GM21619 (cell line): ENCODE data around the gene FRRS1.

Experiments
- ATAC-seq: cut with Tn5 transposase; IDR thresholded peaks from one replicate; pipeline ENCODE4 v1.9.1; 2021; ENCODE audit not compliant: unreplicated experiment

Gene FRRS1

DNA sequence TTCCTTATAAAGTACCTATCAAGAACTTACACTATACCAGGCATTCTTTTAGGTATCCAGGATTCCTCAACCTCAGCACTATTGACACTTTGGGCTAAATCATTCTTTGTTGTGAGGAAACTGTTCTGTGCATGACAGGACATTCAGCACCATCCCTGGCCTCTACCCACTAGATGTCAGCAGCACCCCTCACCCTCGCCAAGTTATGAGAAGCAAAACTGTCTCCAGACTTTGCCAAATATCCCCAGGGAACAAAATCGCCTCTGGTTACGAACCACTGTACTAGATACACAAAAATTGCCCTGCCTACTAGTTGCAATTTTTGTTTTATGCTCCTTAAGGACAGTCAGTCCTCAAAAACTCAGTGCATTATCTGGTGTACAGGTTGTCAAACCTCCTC is 84.9 kb downstream of the FRRS1 start:
- no peak for ATAC-seq

DNA sequence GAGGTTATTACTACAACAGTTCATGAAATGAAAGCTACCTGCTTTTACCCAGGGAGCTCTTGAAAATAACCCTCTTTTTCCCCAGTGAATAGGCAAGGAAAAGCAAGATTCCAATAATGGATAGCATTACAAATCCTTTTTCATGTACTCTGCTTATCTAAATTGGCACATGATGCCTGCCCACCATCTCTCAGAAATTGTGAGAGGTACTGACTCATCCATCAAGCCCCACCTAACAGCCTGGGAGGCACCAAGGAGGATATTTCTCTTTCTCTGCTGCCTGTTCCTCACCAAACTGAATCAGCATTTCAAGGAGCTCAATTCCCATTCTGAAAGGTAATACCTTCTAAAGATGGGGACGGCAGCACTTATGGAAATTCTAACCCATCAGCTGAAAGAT is 86.2 kb downstream of the FRRS1 start:
- no peak for ATAC-seq

GRCh38 chr1:99677416-99677815 is 89.0 kb downstream of the FRRS1 start:
- ATAC-seq, result no peak

DNA sequence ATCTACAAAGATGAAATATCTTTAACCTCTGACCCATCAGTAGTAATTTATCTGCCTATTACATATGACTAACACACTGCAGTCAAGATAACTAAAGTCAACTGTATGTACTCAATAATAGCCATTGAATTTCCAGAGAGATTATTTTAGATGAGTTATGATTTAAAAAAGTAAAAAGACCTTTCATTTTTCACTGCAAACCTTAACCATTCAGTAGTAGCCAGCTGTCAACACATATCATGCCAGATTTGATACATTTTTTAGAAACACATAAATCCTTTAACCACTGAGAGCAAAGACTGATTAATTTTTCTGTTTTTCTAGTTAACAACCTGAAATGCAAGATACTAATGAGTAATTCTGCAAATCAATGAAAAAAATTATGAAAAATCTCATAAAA is 89.6 kb downstream of the FRRS1 start:
- no peak for ATAC-seq

- ATAC-seq, result no peak
These were observed 90.4 kb downstream of the FRRS1 start for GRCh38 chr1:99675994-99676393.

- ATAC-seq, result no peak
These were observed 91.1 kb downstream of the FRRS1 start for GRCh38 chr1:99675292-99675691.

GRCh38 chr1:99674115-99675064 is 92.0 kb downstream of the FRRS1 start:
- no peak for ATAC-seq

- no peak for ATAC-seq
These were observed 93.1 kb downstream of the FRRS1 start for GRCh38 chr1:99673315-99673714.

DNA sequence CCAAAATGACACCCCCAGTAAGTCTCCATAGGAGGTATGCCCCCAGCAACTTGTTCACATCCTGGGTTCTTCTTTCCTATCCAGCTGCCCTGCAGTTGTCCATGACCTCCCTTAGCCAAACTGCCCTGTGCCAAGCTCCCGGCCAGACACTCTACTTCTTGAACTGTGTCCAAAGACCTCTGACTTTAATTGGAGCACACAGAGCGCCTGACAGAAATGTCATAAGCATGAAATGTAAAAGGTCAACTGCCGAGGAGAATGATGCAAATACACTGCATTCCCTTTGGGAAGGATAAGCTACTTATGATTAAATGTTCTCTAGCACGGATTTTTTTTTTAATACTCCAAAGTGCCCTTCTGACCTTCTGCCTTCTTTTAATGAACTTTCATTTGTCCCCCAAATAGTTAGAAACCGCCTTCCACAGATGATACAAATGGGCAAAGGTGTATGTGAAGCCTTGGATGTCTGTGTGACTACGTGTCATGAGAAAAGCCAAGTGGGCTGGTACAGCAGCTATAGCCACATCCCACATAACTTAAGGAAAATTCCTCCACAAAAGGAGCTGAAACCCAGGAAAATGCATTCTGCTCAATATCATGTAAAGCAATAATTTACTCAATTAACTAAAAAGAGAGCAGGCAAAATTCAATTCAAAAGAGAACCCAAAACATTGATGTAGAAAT is 93.8 kb downstream of the FRRS1 start:
- no peak for ATAC-seq

DNA sequence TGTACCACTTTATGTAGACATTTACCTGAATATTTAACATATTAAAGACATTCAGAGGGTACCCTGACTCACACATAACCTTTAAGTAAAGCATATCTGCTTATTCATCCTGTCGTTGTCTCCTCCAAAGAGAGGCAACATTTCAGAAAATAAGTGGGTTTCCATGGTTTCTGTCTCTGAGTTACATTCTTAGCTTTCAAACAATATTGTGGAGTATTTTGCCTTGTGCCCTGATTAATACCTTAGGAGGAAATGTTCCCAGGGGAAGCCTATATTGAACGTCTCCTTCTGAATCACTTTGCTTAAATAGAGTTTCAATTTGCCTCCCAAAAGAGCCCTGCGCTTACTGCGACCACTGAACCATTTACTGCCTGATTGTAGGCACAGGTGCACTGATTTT is 94.4 kb downstream of the FRRS1 start:
- ATAC-seq, result no peak

DNA sequence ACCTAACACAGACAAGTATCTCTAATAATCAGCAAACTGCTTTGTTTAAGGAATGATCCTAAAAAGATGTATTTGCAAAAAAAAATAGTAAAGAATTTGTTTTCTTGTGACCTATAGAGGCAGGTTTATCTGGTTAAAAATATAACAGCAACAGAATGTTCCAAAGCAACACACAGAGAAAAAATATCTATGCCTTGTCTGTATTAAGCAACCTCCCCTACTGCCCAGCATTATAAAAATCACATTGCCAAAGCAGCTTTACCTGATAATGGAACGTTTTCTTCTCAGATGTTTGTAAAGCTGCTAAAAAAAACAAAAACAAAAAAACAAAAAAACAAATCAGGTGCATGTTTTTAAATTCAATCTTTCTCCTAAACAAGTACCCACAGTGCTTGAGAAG is 95.9 kb downstream of the FRRS1 start:
- no peak for ATAC-seq

DNA sequence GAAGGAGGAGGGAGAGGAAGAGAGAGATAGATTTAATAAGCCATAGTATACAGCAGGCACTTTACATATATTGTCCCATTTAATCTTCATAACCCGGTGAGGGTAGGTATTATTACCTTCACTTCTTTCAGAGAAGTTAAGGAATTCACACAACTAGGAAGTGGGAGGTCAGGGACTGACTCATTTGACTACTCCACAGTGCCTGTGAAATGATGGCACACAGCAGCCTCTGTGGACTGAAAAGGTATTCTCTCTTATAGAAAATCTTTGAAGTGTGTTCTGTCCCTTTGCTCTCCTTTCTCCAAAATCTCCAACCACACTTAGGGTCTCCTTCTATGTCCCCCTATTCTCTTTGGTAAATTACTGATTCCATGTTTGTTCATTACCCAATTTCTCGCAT is 96.6 kb downstream of the FRRS1 start:
- ATAC-seq, result no peak

GRCh38 chr1:99669376-99669775 is 97.1 kb downstream of the FRRS1 start:
- no peak for ATAC-seq

DNA sequence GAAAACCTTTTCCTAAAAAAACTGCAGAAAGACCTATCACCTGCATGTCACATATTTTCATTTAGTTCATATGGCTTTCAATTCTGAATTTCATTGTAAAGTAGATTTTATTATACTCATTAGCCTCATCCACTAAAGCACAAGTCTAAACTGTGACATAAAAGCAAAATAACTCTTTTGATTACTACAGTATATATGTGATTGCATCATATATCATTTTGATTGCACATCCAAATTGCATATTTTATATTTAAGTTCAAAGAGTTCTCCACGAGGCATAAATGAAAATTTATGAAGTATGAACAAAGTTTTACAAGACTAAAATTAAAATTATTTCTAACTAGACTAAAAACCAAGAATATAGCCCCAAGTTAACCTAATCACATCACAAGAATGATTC is 101.2 kb downstream of the FRRS1 start:
- no peak for ATAC-seq

GRCh38 chr1:99663501-99663900 is 102.9 kb downstream of the FRRS1 start:
- ATAC-seq, result no peak

- ATAC-seq, result no peak
These were observed 103.8 kb downstream of the FRRS1 start for GRCh38 chr1:99662539-99663080.

DNA sequence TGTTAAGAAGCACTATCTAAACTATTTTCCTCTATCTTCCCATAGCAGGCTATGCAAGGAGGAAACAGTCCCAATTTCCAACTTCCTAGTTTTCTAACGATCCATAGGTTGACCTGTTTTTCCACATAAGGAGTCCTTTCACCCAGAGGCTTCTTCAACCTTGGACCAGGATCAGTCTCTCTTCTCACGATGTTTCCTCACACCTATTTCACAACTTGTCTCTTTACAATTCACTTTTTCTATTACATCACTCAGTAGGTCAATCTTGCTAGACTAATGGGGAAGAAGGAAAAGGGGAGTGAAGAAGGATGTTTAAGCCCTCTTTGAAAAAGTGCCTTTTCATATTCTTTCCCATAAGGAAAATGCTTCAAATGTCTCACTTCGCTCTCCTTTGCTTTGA is 104.7 kb downstream of the FRRS1 start:
- ATAC-seq, result no peak

GRCh38 chr1:99660496-99660895 is 105.9 kb downstream of the FRRS1 start:
- no peak for ATAC-seq

DNA sequence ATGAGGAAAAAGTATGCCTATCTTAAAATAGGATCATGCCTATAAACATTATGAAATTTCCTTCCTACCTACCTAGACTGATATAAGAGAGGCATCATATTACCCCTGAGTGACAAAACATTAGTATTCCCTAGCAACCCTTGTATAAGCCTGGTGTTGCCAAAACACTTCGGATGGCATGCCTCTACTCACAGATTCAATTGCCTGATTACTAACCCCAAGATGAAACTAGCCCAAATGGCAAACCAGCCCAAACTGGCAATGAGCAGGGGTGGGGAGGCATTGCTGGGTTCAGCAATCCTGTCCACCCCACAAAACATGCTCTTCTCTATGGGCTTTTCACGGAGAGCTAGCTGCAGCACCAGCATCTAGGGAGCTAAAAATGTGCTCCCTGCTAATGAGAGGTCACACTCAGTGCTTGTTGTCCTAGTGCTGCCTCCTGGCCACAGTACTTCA is 106.7 kb downstream of the FRRS1 start:
- no peak for ATAC-seq
